ENCODE data around the gene MAGED2.

MAGED2 gene

GRCh38 chrX:54818221-54818620 lies 10.7 kb downstream of the MAGED2 start:
- H3K4me3 ChIP-seq (ENCODE audit: low read depth, low read length), result no peak overlapping the region
- TF ChIP-seq CTCF (IDR thresholded peaks at IDR 0.05; ENCODE audit: control insufficient read depth, extremely low read depth, insufficient read depth), result no peak
- DNase-seq (ENCODE audit: low read depth), result no peak

- TF ChIP-seq CTCF (IDR thresholded peaks at IDR 0.05; ENCODE audit: control insufficient read depth, extremely low read depth, insufficient read depth), result no peak
- DNase-seq (ENCODE audit: low read depth), result no peak
- H3K4me3 ChIP-seq (ENCODE audit: low read depth, low read length), result no peak overlapping the region
Measured at GRCh38 chrX:54819201-54819600, 11.7 kb downstream of the MAGED2 start.

GRCh38 chrX:54820737-54821136 lies 13.2 kb downstream of the MAGED2 start:
- no peak for TF ChIP-seq CTCF (IDR thresholded peaks at IDR 0.05; ENCODE audit: control insufficient read depth, extremely low read depth, insufficient read depth)
- H3K4me3 ChIP-seq (ENCODE audit: low read depth, low read length), result no peak overlapping the region

GRCh38 chrX:54821310-54821709 lies 13.8 kb downstream of the MAGED2 start:
- TF ChIP-seq CTCF (IDR thresholded peaks at IDR 0.05; ENCODE audit: control insufficient read depth, extremely low read depth, insufficient read depth), result no peak
- no peak overlapping the region for H3K4me3 ChIP-seq (ENCODE audit: low read depth, low read length)
- DNase-seq (ENCODE audit: low read depth), result no peak

More at GRCh38 chrX:54820737-54821136, 13.2 kb downstream of the MAGED2 start:
- no peak for DNase-seq (ENCODE audit: low read depth)

- no peak overlapping the region for H3K4me3 ChIP-seq (ENCODE audit: low read depth, low read length)
- no peak for TF ChIP-seq CTCF (IDR thresholded peaks at IDR 0.05; ENCODE audit: control insufficient read depth, extremely low read depth, insufficient read depth)
- no peak for DNase-seq (ENCODE audit: low read depth)
Measured at GRCh38 chrX:54824195-54824594, 16.6 kb downstream of the MAGED2 start.

- TF ChIP-seq CTCF (IDR thresholded peaks at IDR 0.05; ENCODE audit: control insufficient read depth, extremely low read depth, insufficient read depth), result no peak
- no peak overlapping the region for H3K4me3 ChIP-seq (ENCODE audit: low read depth, low read length)
- no peak for DNase-seq (ENCODE audit: low read depth)
Measured at GRCh38 chrX:54824722-54825121, 17.2 kb downstream of the MAGED2 start.

GRCh38 chrX:54825716-54826438 lies 18.3 kb downstream of the MAGED2 start:
- no peak overlapping the region for H3K4me3 ChIP-seq (ENCODE audit: low read depth, low read length)
- DNase-seq (ENCODE audit: low read depth), result no peak
- no peak for TF ChIP-seq CTCF (IDR thresholded peaks at IDR 0.05; ENCODE audit: control insufficient read depth, extremely low read depth, insufficient read depth)

All from LNCaP clone FGC (cell line).